Measurements from ENCODE around the gene TECR.

Gene TECR

DNA sequence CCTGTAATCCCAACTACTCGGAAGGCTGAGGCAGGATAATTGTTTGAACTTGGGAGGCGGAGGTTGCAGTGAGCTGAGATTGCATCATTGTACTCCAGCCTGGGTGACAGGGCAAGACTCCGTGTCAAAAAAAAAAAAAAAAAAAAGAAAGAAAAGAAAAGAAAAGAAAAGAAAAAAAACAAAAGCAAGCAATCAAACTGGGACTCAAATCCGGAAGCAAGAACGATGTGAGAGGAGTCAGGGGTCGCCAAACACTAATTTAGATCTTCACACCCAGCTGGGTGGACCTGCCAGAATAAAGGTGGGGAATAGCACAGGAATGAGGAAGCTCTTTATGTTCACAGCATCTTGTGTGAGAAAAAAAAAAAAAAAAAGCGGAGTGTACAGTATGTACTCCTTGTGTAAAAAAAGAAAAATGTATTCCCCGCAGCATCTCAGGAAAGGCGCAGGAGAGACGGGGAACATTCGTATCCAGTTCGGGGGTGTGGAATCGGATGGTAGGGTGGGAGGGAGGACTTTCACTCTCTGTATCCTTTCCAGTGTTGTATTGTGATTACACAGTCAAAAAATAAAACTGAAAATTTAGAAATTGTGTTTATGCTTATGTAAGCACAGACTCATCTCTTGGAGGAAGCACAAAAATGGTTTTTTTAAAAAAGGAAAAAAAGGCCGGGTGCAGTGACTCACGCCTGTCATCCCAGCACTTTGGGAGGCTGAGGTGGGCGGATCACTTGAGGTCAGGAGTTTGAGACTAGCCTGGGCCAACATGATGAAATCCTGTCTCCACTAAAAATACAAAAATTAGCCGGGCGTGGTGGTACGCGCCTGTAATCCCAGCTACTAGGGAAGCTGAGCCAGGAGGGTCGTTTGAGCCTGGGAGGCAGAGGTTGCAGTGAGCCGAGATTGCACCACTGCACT lies 18.8 kb upstream of the TECR start:
- no peak for DNase-seq

DNA sequence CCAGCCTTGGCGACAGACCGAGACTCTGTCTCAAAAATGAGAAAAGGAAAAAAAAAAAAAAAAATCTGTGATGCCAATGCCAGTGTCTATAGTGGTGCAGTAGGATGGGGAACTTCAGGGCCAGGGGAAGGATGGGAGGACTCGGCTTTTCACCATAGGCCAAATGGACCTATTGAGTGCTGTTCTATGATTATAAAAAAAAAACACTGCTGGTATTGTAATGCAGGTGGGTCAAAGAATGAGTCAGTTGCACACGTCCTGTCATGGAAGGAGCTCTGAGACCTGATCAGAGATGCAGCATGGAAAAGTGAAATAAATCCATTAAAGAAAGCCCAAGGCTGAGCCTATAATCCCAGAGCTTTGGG lies 18.2 kb upstream of the TECR start:
- DNase-seq: no peak

DNA sequence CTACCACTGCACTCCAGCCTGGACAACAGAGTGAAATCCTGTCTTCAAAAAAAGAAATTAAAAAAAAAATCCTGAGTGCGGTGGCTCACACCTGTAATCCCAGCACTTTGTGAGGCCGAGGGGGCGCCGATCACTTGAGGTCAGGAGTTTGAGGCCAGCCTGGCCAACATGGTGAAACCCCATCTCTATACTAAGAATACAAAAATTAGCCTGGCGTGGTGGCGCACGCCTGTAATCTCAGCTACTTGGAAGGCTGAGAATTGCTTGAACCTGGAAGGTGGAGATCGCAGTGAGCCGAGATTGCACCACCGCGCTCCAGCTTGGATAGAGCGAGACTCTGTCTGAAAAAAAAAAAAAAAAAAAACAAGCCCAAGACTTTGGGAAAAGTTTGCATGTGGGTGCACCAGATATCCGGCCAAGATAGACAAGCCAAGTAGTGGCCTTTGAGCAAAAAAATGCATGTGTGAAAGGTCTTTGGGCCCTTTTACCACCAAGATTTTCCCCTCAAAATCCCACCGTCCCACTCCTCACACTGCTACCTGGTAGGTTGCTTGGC lies 16.9 kb upstream of the TECR start:
- no peak for DNase-seq

DNA sequence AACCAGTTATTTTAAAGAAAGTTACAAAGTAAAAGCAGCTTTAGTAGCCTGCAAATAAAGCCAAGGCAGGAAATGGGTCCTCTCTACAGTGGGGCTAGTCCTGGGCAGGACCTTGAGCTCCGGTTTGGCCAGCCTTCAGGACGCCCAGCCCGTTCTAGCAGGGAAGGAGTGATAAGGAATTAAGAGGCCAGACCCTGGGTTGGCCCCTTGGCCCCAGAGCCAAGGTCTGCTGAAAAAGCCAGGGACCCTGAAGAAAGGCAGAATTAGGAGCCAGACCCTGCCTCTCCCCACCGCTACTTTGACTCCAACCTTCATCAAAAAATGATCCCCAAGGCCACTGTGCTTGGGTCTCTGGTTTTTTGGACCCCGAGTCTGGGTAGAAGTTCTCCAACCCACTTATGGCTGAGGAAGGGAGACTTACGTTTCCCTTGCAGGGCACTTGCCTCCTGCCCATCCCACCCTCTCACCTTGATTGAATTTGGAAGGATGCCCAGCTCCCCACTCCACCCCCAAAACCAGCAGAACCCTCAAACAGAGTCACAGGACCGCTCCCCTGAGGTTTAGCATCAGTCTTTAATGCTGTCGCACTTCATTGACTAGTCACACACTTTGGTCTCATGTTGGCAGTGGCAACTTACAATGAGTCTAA lies 15.1 kb upstream of the TECR start:
- DNase-seq: no peak

DNA sequence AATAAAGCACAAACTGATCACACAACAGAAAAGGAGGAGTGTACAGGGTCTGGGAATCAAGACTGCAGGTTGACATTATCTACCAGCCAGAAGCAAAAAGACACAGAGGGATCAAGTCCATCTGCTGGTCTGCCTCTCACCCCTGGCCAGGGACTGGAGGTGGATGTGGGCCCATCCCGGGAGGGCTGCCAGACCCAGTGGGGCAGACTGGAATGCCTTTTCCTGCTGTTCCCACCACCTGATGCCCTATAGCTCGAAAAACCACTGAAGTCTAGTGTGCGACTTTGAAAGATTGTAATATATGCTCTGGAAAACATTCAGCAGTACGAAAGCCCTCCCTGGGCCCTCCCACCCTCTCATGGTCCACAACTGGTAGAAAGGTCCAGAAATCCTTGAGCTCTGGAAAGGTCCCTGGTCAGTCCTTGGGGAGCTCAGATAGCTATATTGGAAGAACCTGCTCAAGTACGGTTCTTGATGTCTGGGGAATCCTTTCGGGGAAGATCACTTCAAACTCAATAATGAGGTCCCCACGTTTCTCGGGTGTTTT lies 13.8 kb upstream of the TECR start:
- no peak for DNase-seq

DNA sequence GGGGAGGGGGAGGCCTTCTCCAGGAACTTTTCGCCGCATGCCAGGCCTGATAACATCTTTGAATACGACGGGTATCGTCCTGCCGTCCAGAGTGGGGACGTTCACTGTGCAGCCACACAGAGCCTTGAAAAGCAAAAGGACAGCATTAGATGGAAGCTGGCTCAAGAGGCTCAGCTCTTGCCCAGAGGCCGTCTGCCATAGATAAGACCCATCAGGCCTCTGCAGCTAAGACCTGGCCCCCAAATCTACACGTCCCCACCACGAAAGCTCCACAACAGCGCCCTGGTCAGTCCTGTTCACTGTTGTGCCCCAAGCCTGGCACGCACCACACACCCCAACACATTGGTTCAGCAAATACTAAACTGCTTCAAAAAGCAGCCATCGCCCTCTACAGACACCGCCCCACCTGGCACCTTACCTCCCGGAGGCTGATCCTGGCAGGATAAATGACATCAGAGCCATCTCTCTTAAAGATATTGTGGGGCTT lies 13.3 kb upstream of the TECR start:
- no peak for DNase-seq

DNA sequence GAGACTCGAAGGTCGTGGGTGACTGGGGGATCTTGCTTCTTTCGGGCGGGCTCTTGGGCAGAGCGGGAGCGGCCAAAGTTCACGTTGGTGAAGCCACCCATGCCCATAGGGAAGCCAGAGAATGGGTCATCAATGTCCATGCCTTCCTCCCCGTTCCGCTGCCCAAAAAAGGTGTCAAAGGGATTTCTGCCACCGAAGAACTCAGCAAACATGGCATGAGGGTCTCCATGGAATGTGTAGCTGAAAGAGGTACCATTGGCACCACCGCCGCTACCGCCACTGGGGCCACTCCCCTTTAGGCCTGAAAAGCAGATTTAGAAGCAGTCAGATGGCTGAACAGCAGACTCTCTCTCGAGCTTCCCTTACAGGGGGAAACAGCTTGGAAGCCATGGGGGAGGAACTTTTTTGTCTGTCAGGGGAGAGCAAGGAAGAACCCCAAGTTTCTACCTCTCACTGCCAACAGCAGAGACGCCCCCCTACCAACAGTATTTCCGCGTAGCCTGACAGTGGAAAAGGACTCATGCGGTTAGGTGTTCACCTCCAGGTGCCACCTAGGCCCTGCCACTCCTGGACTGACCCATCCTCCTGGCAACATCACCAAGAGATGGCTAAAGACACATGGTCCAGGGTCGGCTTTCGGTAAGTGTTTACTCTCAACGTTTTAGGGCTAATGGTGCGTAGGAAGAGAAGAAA lies 12.5 kb upstream of the TECR start:
- no peak for DNase-seq

DNA sequence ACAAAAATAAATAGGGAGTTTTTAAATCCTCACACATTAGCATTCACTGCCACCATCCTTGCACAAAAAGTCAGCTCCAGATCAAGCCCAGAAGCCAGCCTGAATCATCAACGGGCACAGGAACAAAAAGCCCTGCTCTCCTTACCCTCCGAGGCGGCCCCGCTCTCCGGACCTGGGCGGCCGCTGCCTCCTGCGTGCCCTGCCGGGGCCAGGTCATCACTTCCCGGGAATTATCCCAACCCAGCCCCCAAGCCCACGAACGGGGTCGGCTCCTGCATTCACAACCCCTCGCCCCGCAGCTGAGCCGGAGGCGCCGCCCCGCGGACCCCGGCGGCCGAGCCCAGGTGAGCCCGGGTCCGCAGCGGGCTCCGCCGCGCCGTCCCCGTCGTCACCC lies 12.0 kb upstream of the TECR start:
- DNase-seq: no peak

DNA sequence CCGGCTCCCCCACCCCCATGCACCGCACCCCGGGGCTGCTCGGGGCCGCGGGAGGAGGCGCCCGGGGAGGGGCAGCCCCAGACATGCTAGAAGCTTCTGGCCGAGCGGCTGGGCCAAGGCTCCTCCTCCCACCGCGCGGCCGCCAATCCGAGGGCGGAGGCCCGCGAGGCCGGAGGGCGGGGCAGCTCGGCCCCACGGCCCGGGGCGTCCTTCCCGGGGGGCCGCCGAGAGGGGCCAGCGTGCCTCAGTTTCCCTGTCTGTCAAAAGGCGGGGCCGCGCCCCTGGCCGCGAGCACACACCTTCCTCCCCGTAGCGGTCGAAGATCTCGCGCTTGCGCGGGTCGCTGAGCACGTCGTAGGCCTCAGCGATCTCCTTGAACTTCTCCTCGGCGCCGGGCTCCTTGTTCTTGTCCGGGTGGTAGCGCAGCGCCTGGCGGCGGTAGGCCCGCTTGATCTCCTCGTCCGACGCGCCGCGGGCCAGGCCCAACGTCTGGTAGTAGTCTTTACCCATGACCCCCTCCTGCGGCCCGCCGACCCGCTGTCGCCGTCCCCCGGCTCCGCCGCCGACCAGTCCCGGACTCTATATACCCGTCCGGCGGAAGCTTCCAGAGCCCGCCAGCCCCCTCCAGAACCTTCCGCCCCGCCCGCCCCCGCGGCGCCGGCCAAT lies 11.4 kb upstream of the TECR start, which contains the start of gene DNAJB1:
Gene DNAJB1, minus strand, starts transcription at position 558 of the 666 bp plus-strand sequence. Its CDS starts 48 bp downstream, at position 510.
- no peak for DNase-seq

DNA sequence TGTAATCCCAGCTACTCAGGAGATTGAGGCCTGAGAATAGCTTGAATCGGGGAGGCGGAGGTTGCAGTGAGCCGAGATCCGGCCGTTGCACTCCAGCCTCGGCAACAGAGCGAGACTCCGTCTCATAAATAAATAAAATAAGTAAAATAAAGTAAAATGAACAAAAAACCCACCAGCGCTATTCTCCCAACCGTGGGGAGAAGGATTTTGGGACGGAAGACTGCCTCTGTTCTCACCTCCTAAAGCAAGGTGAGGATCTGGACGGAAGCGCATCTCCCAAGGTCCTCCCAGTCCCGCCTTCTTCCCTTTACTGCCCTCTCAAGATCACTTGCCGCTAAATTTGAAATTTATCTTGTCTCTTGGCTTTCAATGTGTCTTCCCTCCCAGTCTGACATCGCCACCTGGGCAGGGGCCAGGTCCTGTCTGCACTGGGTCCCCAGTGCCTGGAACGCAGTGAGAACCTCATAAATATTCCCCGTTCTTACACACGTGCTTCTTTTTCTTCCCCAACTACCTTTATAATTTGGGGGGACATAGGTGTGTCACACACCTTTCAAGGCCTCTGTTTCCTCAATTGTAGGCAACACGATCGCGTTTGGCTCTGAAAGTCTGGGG lies 10.0 kb upstream of the TECR start:
- DNase-seq: no peak

DNA sequence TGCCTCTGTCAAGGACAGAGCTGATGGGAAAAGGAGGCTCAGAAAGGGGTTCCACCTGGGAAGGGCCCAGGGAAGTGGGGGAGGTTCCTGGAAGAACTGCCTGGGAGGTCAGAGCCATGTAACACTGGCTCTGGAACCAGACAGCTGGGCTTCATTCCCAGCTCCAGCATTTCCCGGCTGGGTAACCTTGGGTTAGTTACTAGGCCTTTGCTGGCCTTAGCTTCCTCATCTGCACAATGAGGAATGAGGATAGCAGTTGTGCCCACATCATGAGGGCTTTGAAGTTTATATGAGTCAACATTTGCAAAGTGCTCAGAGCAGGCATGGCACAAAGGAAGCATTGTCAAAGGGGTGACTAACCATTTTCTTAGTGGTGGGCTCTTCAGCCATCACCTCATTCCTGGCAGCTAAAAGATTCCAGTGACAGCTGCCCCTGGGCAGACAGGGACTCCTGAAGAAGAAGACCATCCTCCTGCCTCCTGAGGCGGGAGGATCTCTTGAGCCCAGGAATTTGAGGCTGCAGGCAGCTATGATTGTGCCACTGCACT lies 9.5 kb upstream of the TECR start:
- no peak for DNase-seq

DNA sequence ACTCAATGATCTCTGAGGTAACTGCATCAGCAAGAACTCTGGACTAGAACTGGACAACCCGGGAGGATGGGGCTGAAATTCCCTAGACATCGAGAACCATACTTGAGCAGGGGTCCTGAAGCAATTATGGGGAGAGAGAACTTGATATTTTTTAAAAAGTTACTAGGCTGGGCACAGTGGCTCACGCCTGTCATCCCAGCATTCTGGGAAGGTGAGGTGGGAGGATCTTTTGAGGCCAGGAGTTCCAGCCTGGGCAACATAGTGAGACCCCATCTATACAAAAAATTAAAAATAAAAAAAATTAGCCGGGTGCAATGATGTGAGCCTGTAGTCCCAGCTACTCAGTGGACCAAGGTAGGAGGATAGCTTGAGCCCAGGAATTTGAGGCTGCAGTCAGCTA lies 8.9 kb upstream of the TECR start:
- DNase-seq: no peak

DNA sequence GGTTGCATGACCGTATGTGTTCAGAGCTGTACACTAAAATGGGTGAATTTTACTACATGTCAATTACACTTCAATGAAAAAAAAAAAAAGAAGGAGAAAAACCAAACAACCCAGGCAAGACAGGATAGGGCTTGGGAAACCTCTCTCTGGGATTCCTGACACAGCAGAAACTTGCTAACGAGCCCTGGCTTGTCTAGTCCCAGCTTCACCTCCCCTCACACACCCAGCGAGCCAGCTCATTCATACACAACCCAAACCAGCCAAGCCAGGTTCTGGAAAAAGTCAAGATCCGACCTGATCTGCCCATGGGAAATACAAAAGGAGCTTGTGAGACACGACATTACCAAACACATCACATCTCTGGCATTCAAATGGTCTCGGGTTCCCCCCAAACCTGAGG lies 3.7 kb upstream of the TECR start:
- no peak for DNase-seq

DNA sequence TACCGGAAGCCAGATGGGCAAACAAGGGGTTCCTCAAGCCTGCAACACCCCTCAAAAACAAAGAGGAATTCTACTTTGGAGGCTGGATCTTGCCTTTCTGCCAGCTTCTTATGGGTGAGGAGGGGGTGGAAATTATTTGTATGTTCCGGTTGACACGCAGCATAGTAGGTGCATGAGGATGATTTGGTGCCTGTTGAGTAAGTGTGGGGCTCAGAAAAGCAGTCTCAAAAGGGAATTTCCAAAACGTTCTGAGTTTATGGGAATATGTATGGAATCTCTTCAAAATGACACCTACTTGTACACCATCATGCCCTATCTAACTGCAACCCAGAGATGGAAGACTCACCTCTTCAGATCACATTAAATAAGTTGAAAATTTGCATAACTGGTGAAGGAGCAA lies 3.0 kb upstream of the TECR start:
- no peak for DNase-seq

DNA sequence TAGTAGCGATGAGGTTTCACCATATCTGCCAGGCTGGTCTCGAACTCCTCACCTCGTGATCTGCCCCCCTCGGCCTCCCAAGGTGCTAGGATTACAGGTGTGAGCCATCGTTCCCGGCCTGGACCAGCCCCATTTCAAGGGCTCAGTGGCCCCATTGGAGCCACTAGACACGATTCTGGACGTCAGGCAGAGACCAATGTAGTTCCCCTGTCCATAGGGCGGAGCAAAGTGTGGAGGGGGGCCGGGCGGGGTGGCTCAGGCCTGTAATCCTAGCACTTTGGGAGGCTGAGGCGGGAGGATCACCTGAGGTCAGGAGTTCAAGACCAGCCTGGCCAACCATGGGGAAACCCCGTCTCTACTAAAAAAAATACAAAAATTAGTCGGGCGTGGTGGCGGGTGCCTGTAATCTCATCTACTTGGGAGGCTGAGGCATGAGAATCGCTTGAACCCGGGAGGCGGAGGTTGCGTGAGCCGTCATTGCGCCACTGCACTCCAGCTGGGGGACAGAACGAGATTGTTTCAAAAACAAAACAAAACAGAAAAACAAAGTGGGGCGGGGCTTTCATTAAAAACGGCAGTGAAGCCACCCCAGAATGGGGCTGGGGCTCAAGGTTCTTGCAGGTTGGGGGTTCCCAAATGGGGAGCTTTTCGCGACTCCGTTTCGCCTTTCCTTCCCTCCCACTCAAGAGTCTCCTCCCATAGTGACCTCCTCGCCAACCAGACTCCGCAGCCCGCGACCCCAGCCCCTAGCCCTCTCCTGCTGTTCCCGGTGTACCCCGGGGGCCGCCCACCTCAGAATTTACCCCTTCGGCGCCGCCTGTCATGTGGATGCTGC lies 758 bp upstream of the TECR start:
- no peak for DNase-seq

DNA sequence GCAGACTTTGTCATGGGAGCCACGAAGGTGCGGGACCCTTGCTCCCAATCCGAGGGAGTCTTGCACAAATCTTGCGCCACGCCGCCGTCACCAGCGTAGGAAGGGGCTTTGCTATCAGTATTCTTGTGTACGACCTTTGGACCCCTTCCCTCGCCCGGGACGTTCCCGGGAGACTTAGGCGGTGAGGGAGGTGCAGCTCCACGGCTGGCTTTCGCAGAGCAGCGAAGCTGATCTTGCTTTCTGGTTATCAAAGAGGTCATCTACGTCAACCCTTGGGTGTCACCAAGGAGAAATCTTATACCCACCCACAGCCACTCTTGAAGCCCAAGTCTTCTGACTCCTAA lies 583 bp downstream of the TECR start:
- DNase-seq: no peak

DNA sequence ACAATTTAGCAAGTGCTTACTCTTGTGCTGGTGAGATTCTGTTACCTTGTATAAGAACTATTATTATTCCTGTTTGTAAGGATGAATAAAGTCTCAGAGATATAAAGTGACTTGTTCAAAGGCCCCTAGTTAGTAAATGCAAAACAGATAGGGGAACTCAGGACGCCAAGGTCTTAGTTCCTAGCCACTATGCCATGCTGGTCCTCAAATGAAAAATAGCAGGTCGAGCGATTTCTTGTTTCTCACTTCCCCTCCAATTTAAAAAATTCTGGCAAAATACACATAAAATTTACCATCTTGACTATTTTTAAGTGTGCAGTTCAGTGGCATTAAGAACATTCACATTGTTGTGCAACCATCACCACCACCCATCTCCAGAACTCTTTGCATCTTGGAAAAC lies 1.1 kb downstream of the TECR start:
- DNase-seq: no peak

DNA sequence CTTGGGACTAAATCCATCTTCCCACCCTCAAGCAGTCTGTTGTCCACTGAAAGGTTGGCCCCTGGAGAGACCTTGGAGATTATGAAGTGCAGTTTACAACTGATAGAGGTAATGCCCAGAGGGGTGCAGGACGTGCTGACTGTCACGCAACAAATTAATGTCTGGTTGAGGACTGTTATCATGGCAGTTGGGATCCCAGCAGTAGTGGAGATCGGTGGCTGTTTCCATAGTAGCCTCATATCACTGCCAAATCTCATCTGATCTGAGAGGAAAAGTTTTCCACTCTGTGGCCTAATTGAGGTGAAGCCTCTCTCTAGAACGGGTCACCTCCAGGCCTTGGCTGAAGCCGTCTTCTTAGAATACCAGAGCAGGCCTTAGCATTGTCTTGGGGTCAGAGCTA lies 4.1 kb downstream of the TECR start:
- no peak for DNase-seq

DNA sequence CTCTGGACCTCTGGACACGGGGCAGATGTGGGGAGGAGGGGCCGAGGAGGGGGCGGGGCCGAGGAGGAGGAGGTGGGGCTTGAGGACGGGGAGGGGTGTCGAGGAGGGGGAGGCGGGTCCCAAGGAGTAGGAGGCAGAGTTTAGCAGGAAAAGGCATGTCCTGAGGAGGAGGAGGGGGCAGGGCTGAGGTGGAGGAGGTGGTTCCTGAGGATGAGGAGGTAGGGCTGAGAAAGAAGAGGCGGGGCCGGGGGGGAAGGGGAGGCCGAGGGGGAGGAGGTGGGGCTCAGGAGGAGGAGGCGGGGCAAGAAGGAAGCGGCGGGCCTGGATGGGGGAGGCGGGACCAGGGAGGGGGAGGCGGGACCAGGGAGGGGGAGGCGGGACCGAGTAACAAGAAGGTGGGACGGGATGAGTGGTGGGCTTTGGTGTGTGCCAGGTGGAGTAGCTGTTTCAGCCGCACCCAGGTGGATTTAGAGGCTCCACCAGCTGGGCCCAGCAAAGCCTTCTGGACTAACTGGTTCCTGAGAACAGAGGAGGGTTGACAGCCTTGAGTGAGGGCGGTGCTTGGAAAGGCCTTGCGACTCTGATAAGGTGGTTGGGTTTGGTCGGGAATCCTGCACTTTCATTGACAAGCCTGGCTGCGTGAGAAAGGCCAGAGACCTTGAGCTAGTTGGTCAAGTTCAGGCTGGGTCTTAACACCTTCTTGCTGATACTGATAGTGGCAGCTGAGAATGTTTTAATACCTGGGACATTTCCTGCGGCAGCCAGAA lies 7.7 kb downstream of the TECR start:
- no peak for DNase-seq
